ENCODE results near the gene SOAT2.
"Not testable (repeated sequence)": the region's sequence is repeated elsewhere in the genome, so short reads cannot be mapped to it uniquely, and the experiment has no call there.

SOAT2 gene

DNA sequence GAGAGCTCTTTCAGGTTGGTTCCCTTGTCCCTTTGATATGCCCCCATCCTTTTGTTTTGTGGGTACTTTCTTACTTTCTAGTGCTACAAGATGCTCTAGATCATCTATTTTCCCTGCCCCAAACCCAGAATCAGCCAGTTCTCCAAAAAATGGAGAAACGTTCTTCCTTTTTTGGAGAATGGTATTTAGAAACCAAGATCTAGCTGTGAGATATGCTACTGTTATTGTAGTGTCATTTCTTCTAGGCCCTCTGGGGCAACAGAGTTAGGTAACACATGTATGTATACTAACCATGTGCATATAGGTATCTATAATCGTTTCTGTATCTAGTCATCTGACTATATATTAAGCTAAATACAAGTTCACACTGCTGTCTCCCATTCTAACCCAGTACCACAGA lies 12.7 kb upstream of the SOAT2 start:
- DNase-seq: no peak

DNA sequence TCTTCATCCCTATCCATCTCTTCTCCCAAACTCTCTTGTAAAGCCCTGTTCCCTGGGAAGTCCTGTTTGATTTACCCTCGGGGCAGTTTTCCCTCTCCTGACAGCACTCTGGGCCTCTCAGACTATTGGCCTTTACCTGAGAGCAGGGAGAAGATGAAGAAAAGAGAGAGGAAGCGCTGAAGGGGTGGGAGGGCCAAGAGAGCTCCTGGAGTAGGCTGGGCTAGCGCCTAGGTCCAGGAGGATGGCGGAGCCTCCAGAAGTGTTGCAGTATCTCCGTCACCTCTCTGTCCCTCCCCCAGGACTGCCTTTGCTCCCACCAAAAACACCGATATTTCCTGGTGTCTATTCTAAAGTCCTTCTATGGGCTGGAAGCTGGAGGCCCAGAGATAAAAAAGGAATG lies 11.5 kb upstream of the SOAT2 start:
- no peak for DNase-seq

DNA sequence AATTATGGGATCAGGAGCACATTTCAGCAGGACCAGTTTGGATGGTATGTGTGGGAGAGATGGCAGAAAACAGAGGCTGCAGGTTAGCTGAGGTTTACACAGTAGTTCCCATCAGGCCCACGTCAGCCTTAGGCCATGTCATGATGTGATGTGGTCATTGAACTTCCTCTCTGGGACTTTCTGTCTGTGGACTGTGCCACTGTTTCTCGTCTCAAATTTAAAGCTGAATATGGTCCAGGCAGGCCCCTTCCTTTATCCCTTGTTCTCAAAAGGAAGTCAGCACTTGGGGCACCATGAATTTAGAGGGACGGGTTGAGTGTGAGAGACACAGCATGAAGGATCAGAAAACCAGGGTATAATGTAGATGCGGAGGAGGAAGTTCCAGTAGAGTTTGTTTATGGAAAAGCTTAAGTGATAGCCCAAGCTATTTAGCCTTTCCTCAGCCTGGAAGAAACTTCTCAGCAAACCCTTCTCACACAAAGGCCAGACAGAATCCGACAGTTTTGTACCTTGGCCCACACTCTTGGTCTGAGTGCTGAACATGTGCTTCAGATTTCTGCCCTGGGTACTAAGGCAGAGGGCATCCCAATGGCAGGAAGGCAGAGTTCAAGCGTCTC lies 9.4 kb upstream of the SOAT2 start:
- DNase-seq: no peak

DNA sequence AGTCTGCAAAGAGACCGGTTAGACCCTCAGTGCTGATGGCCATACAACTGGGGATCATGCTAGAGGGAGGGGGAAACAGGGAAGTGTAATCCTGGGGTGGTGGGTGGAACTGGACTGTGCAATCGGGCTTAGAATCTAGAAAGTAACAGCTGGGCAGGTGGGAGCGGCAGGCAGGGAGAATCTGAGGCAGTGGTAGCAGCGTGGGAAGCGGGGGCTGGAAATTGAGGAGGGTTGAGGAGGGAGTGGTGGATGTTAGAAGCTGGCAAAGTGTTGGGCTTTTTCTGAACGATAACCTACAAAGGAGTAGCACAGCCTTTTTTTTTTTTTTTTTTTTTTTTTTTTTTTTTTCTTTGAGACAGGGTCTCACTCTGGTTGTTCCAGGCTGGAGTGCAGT lies 8.9 kb upstream of the SOAT2 start:
- DNase-seq: no peak

DNA sequence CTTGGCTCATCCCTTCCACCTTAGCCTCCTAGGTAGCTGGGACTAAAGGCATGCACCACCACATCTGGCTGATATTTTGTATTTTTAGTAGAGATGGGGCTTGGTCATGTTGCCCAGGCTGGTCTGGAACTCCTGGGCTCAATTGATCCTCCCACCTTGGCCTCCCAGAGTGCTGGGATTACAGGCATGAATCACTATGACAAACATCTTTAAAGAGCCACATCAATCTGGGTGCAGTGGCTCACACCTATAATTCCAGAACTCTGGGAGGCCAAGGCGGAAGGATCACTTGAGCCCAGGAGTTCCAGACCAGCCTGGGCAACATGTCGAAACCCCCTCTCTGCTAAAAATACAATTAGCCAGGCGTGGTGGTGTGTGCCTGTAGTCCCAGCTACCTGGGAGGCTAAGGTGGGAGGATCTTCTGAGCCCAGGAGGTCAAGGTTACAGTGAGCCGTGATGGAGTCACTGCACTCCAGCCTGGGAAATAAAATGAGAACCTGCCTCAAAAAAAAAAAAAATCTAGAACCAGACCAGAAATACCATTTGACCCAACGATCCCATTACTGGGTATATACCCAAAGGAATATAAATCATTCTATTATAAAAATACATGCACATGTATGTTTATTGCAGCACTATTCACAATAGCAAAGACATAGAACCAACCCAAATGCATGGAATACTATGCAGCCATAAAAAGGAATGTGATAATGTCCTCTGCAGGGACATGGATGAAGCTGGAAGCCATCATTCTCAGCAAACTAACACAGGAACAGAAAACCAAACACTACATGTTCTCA lies 8.3 kb upstream of the SOAT2 start:
- not testable (repeated sequence) for DNase-seq

- not testable (repeated sequence) for DNase-seq
These were observed 7.7 kb upstream of the SOAT2 start for GRCh38 chr12:53095596-53095895.

GRCh38 chr12:53096089-53096741 lies 7.1 kb upstream of the SOAT2 start:
- DNase-seq: no peak

DNA sequence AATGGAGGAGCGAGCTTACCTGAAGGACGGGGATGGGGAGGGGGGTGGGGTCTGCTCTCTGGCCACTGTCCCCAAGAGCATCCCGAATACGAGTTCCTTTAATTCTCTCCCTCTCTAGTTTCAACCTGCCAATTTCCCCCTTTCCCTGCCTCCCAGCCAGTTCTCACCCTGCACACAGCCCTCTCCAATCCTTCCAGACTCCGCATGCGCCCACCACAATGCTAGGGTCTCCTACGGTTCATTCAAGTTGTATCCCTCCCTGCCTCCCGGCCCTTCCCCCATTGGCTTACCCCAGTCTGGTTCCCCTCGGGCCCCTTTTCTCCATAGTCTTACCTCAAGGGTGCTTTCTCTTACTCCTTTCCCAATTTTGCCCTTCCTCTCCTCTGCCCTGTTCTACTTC lies 6.5 kb upstream of the SOAT2 start:
- DNase-seq: no peak

GRCh38 chr12:53097207-53097563 lies 6.1 kb upstream of the SOAT2 start:
- no peak for DNase-seq

- DNase-seq: peak; percentile 57
These were observed 5.5 kb upstream of the SOAT2 start, which contains the start of gene IGFBP6 for GRCh38 chr12:53097564-53098353. Gene IGFBP6, plus strand, starts transcription at chr12:53097667. Its CDS starts 51 bp downstream, at chr12:53097718.

GRCh38 chr12:53098354-53098981 lies 4.8 kb upstream of the SOAT2 start:
- no peak for DNase-seq

GRCh38 chr12:53099071-53099882 lies 4.0 kb upstream of the SOAT2 start:
- peak; percentile 89 for DNase-seq

- no peak for DNase-seq
These were observed 2.7 kb upstream of the SOAT2 start for GRCh38 chr12:53100466-53101151.

- no peak for DNase-seq
These were observed 2.0 kb upstream of the SOAT2 start for GRCh38 chr12:53101266-53101665.

DNA sequence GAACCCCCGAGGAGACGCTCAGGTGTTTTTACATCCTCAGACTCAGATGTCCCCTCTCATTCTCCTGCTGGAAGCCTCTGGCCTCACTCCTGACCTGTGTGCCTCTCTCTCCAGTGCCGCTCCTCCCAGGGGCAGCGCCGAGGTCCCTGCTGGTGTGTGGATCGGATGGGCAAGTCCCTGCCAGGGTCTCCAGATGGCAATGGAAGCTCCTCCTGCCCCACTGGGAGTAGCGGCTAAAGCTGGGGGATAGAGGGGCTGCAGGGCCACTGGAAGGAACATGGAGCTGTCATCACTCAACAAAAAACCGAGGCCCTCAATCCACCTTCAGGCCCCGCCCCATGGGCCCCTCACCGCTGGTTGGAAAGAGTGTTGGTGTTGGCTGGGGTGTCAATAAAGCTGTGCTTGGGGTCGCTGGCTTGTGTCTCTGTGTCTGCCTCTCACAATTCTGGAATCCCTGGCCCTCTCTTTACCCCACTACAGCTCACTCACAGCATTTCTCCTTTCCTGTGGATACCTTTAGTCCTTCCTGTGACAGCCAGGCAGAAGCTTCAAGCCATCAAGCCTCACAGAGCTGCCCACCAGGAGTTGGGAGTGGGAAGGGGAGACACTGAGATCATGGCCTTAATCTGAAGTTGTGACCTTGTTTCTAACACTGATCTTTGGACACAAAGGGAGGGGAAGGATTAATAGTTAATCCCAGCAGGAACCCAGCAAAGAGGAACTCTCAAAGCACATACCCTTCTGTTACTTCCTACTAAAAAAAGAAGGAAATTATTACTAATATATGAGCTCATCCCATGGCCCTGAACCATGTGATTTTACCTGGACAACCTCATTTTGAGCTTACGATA lies 1.1 kb upstream of the SOAT2 start:
- DNase-seq: no peak

DNA sequence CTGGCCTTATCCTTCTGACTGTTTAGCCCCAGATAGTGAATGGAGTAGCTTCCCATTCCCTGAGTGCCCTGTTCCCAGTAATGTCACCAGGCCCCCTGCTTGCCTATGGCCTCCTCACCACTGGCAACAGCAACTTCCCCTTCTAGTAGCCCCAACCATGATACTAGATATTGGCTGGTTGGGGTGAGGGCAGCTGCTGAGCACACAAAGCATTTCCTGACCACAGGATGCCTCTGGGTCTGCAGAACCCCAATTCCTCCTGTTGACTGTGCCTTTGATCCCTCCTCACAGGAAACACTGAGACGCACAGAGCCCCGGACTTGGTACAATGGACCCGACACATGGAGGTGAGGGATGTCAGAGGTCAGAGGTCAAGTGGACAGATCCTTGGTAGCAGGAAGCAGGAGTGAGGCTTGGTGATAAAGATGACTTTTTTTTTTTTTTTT lies 597 bp downstream of the SOAT2 start:
- DNase-seq: peak; percentile 31

DNA sequence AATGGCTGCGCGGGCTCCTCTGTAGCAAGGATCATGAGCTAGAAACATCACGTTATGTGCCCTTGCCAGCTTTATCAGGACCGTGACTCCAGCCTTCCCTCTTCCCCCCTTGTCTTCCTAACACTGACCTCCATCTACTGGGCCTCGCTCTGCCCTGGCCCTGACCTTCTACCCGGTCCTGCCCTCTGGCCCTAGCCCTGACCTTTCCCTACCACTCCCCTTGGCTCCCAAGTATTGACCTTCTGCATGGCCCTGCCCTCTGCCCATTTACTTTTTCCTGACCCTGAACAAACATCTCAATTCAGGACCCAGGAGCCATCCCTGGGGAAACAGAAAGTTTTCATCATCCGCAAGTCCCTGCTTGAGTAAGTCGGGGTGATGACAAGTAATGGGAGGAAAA lies 2.0 kb downstream of the SOAT2 start:
- DNase-seq: no peak

- DNase-seq: no peak
These were observed 2.6 kb downstream of the SOAT2 start for GRCh38 chr12:53105712-53106439.

GRCh38 chr12:53107122-53107521 lies 3.8 kb downstream of the SOAT2 start:
- no peak for DNase-seq

- not testable (repeated sequence) for DNase-seq
These were observed 9.1 kb downstream of the SOAT2 start for GRCh38 chr12:53112431-53112830.
